SK-N-SH treated with all-trans-retinoic acid at 6 μM for 48 hours (cell line): ENCODE measurements around the gene MGMT.

ENCODE experiments used
- ATAC-seq: fragments of 200-7000 bp; cut with Tn5 transposase; 3 replicates; pipeline ENCODE4 v1.9.1; 2020; ENCODE audit warnings: mild to moderate bottlenecking, moderate library complexity
- ARNTL ChIP-seq: fragments of 450-650 bp; formaldehyde crosslinking; IDR thresholded peaks from 2 replicates; pipeline ENCODE4 v1.5.0; 2020; ENCODE audit warnings: low read depth, mild to moderate bottlenecking, moderate library complexity, borderline replicate concordance
- BACH2 ChIP-seq: fragments of 250-450 bp; sonication (Bioruptor Pico); IDR thresholded peaks from 2 replicates; pipeline ENCODE4 v1.9.0; 2021; ENCODE audit warnings: mild to moderate bottlenecking, borderline replicate concordance
- CREB5 ChIP-seq: fragments of 250-450 bp; sonication (Bioruptor Pico); IDR thresholded peaks from 2 replicates; pipeline ENCODE4 v1.5.1; 2020; ENCODE audit warnings: low read depth, mild to moderate bottlenecking, moderate library complexity
- CSDC2 ChIP-seq: fragments of 250-450 bp; sonication (Bioruptor Pico); IDR thresholded peaks from 2 replicates; pipeline ENCODE4 v1.5.0; 2020; ENCODE audit warnings: mild to moderate bottlenecking, moderate library complexity
- GLIS3 ChIP-seq: fragments of 250-450 bp; sonication (Bioruptor Pico); IDR thresholded peaks from 2 replicates; pipeline ENCODE4 v1.5.0; 2020; ENCODE audit warnings: mild to moderate bottlenecking, moderate library complexity
- ISL1 ChIP-seq: fragments of 250-450 bp; sonication (Bioruptor Pico); IDR thresholded peaks from 2 replicates; pipeline ENCODE4 v2.1.2; 2022; ENCODE audit warnings: mild to moderate bottlenecking, moderate library complexity
- OSR1 ChIP-seq: fragments of 250-450 bp; sonication (Bioruptor Pico); IDR thresholded peaks from 2 replicates; pipeline ENCODE4 v1.8.0; 2022; ENCODE audit warnings: moderate library complexity, mild to moderate bottlenecking, inconsistent platforms
- POU6F1 ChIP-seq: fragments of 250-450 bp; sonication (Bioruptor Pico); IDR thresholded peaks from 2 replicates; pipeline ENCODE4 v1.8.0; 2021; ENCODE audit warnings: low read depth, mild to moderate bottlenecking, moderate library complexity, borderline replicate concordance
- RARB ChIP-seq: fragments of 250-450 bp; sonication (Bioruptor Pico); IDR thresholded peaks from 2 replicates; pipeline ENCODE4 v1.8.0; 2021; ENCODE audit warnings: mild to moderate bottlenecking, moderate library complexity
- SNAI2 ChIP-seq: fragments of 250-450 bp; sonication (Bioruptor Pico); IDR thresholded peaks from 2 replicates; pipeline ENCODE4 v1.5.0; 2020; ENCODE audit warnings: mild to moderate bottlenecking, moderate library complexity
- TCF4 ChIP-seq: fragments of 250-450 bp; sonication (Bioruptor Pico); IDR thresholded peaks from 2 replicates; pipeline ENCODE4 v1.8.0; 2021; ENCODE audit warnings: mild to moderate bottlenecking, moderate library complexity, borderline replicate concordance
- TOX ChIP-seq: fragments of 250-450 bp; sonication (Bioruptor Pico); IDR thresholded peaks from 2 replicates; pipeline ENCODE4 v1.8.0; 2021; ENCODE audit warnings: mild to moderate bottlenecking, moderate library complexity, borderline replicate concordance
- ZC3H10 ChIP-seq: fragments of 250-450 bp; sonication (Bioruptor Pico); IDR thresholded peaks from 2 replicates; pipeline ENCODE4 v1.5.1; 2021; ENCODE audit warnings: mild to moderate bottlenecking, moderate library complexity
- ZFP30 ChIP-seq: fragments of 450-650 bp; formaldehyde crosslinking; IDR thresholded peaks from 2 replicates; pipeline ENCODE4 v1.5.0; 2022; ENCODE audit warnings: mild to moderate bottlenecking, moderate library complexity
- ZNF565 ChIP-seq: fragments of 450-650 bp; formaldehyde crosslinking; conservative IDR thresholded peaks from 2 replicates; pipeline ENCODE4 v1.5.0; 2020; ENCODE audit warnings: low read depth, mild to moderate bottlenecking, moderate library complexity
- ZNF70 ChIP-seq: fragments of 450-650 bp; formaldehyde crosslinking; IDR thresholded peaks from 2 replicates; pipeline ENCODE4 v1.5.0; 2020; ENCODE audit warnings: mild to moderate bottlenecking, moderate library complexity
- TF ChIP-seq, protein P1 (sequence below): fragments of 250-450 bp; sonication (Bioruptor Pico); IDR thresholded peaks from 2 replicates; pipeline ENCODE4 v1.5.0; 2020; ENCODE audit warnings: mild to moderate bottlenecking, moderate library complexity
- TF ChIP-seq, protein P2 (sequence below): fragments of 250-450 bp; sonication (Bioruptor Pico); IDR thresholded peaks from 2 replicates; pipeline ENCODE4 v1.8.0; 2020; ENCODE audit warnings: mild to moderate bottlenecking, moderate library complexity, borderline replicate concordance
- TF ChIP-seq, protein P3 (sequence below): fragments of 250-450 bp; sonication (Bioruptor Pico); IDR thresholded peaks from 2 replicates; pipeline ENCODE4 v1.5.1; 2021; ENCODE audit warnings: mild to moderate bottlenecking, moderate library complexity

The MGMT gene

GRCh38 chr10:129589546-129589945 lies 122.5 kb downstream of the MGMT start:
- TF ChIP-seq ZNF70 (CRISPR knock-in tag) (no peak), CSDC2 (no peak), ZC3H10 (no peak), POU6F1 (CRISPR knock-in tag) (no peak), ZNF565 (CRISPR knock-in tag) (no peak), OSR1 (CRISPR knock-in tag) (no peak), ARNTL (CRISPR knock-in tag) (no peak), GLIS3 (CRISPR knock-in tag) (no peak), ISL1 (CRISPR knock-in tag) (no peak), SNAI2 (CRISPR knock-in tag) (no peak), CREB5 (CRISPR knock-in tag) (no peak)
- TF ChIP-seq, protein P1, sequence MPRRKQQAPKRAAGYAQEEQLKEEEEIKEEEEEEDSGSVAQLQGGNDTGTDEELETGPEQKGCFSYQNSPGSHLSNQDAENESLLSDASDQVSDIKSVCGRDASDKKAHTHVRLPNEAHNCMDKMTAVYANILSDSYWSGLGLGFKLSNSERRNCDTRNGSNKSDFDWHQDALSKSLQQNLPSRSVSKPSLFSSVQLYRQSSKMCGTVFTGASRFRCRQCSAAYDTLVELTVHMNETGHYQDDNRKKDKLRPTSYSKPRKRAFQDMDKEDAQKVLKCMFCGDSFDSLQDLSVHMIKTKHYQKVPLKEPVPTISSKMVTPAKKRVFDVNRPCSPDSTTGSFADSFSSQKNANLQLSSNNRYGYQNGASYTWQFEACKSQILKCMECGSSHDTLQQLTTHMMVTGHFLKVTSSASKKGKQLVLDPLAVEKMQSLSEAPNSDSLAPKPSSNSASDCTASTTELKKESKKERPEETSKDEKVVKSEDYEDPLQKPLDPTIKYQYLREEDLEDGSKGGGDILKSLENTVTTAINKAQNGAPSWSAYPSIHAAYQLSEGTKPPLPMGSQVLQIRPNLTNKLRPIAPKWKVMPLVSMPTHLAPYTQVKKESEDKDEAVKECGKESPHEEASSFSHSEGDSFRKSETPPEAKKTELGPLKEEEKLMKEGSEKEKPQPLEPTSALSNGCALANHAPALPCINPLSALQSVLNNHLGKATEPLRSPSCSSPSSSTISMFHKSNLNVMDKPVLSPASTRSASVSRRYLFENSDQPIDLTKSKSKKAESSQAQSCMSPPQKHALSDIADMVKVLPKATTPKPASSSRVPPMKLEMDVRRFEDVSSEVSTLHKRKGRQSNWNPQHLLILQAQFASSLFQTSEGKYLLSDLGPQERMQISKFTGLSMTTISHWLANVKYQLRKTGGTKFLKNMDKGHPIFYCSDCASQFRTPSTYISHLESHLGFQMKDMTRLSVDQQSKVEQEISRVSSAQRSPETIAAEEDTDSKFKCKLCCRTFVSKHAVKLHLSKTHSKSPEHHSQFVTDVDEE = no peak
- TF ChIP-seq, protein P2, sequence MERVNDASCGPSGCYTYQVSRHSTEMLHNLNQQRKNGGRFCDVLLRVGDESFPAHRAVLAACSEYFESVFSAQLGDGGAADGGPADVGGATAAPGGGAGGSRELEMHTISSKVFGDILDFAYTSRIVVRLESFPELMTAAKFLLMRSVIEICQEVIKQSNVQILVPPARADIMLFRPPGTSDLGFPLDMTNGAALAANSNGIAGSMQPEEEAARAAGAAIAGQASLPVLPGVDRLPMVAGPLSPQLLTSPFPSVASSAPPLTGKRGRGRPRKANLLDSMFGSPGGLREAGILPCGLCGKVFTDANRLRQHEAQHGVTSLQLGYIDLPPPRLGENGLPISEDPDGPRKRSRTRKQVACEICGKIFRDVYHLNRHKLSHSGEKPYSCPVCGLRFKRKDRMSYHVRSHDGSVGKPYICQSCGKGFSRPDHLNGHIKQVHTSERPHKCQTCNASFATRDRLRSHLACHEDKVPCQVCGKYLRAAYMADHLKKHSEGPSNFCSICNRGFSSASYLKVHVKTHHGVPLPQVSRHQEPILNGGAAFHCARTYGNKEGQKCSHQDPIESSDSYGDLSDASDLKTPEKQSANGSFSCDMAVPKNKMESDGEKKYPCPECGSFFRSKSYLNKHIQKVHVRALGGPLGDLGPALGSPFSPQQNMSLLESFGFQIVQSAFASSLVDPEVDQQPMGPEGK = no peak
- ATAC-seq = no peak

- no peak for TF ChIP-seq BACH2 (CRISPR knock-in tag)
- TF ChIP-seq GLIS3 (CRISPR knock-in tag) = no peak
- TF ChIP-seq, protein P3, sequence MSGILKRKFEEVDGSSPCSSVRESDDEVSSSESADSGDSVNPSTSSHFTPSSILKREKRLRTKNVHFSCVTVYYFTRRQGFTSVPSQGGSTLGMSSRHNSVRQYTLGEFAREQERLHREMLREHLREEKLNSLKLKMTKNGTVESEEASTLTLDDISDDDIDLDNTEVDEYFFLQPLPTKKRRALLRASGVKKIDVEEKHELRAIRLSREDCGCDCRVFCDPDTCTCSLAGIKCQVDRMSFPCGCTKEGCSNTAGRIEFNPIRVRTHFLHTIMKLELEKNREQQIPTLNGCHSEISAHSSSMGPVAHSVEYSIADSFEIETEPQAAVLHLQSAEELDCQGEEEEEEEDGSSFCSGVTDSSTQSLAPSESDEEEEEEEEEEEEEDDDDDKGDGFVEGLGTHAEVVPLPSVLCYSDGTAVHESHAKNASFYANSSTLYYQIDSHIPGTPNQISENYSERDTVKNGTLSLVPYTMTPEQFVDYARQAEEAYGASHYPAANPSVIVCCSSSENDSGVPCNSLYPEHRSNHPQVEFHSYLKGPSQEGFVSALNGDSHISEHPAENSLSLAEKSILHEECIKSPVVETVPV (CRISPR knock-in tag) = no peak
- TF ChIP-seq SNAI2 (CRISPR knock-in tag) = no peak
- no peak for TF ChIP-seq TOX (CRISPR knock-in tag)
- TF ChIP-seq ISL1 (CRISPR knock-in tag) = no peak
- TF ChIP-seq CSDC2 = no peak
- TF ChIP-seq ZNF70 (CRISPR knock-in tag) = no peak
- ATAC-seq = no peak
Measured at GRCh38 chr10:129593953-129594352, 126.9 kb downstream of the MGMT start.

GRCh38 chr10:129594811-129595210 lies 127.8 kb downstream of the MGMT start:
- ATAC-seq = no peak
- TF ChIP-seq ZNF70 (CRISPR knock-in tag) (no peak), ZFP30 (CRISPR knock-in tag) (no peak), ZC3H10 (no peak), RARB (CRISPR knock-in tag) (no peak), TCF4 (CRISPR knock-in tag) (no peak), ARNTL (CRISPR knock-in tag) (no peak), POU6F1 (CRISPR knock-in tag) (no peak), BACH2 (CRISPR knock-in tag) (no peak), GLIS3 (CRISPR knock-in tag) (no peak), SNAI2 (CRISPR knock-in tag) (no peak), ZNF565 (CRISPR knock-in tag) (no peak)
- TF ChIP-seq, protein P3 (CRISPR knock-in tag) = no peak
